GM21367 (cell line): ENCODE results near the gene HIRIP3.

Experiments
- ATAC-seq: cut with Tn5 transposase; IDR thresholded peaks from one replicate; pipeline ENCODE4 v1.9.1; 2021; ENCODE audit not compliant: unreplicated experiment

Gene HIRIP3

DNA sequence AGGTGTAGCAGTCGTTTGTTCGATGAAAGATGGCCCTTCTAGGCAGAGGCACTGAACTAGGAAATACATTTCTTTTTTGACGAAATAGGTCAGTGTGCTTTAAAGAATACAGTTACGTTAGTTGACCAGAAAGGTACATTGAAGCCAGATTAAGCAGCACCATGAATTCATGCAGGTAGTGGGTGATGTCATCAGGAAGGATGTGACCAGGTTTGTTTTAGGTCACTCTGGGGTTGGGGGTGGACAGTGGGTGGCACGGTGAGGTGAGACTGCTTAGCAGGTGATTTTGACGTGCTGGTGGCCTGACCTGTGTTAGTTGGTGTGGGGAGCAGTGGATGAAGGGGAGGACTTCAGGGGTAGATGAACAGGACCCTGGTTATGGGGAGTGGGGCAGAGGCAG lies 4.2 kb upstream of the HIRIP3 start:
- ATAC-seq: no peak

DNA sequence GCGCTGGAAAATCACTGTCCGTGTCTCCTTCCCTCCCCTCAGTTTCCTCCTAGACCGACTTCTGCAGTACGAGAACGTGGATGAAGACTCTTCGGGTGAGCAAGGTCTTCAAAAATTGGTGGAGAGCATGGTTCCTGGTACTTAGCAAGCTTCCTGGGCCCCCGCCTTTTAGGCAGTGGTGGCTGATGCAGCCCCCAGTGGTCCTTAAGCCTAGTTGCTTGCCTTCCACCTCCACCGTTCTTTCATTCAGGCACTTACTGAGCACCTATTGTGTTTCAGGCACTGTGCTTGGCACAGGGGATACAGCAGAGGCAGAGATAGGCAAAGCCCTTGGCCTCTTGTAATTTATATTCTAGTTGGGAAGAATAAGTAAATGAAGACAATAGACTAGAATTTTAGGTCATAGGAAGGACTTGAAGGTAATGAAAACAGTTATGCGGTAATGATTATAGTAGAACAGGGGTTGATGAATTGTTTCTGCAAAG lies 1.4 kb upstream of the HIRIP3 start:
- no peak for ATAC-seq

DNA sequence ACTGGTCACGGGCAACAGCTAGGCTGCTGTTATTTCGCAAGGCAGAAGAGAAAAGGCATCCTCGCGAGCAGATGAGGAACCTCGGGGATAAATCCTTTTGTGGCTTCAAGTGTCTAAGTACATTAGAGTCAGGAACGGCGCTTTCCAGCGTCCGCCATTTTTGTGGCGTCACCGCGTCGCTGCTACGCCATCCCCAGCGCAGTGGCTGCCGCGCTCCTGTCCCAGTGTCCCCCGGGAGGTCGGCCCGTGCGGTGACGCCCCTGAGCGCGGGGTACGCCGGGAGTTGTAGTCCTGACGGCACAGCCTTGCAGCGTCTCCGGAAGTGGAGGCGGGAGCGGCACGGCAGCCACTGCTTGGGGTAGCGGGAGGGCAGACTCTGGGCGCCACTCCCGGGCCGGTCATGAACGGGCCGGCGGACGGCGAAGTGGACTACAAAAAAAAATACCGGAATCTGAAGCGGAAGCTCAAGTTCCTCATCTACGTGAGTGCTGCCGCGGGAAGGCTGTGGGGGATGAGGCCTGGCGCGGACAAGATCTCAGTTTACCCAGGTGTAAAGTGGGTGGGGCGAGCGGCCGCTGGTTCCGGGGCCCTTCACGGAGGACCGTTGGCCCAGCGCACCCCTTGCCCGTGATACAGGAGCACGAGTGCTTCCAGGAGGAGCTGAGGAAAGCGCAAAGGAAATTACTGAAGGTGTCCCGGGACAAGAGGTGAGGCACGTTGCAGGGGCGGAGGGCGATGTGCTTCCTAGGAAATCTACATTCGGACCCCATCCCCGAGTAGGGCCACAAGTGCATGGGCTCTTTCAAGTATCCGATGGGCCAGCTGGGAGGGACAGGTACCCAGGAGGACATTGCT lies 721 bp upstream of the HIRIP3 start, which contains the start of gene INO80E:
Gene INO80E (plus strand): TSS at position 331 of the 855 bp plus-strand sequence. CDS start 70 bp downstream, at position 401.
- peak; percentile 71 for ATAC-seq

DNA sequence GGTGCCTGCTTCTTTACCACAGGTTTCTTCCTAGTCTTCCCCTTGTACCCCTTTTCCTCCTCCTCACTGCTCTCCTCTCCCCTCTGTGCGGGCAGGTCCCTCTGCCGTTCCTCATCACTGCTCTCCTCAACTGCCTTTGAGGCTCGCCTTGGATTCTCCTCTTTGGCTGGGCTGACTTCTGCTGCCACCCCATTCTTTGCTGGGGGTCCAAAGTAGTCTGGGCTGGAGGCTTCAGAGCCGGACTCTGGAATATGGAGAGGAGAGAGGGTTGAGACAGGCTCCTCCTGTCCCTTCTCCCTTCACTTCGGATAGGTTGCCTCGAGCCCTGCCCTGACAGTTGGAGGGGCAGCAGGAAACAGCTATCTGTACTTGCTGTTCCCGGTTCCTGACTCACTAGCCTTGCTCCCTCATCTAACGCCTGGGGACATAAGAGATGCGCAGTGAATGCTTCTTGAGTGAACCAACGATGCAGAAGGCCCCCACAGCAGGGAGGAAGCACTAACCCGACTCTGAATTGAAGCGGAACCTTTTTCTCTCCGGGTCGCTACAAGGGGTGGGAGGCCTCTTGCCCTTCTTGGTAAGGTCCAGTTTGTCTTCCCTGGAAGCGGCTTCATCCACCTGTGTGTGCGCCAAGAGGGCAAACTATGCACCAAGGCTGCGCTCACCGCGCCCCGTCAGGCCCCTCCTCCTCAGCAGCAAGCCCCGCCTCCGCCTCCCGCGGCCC lies 655 bp downstream of the HIRIP3 start:
- peak; percentile 20 for ATAC-seq

DNA sequence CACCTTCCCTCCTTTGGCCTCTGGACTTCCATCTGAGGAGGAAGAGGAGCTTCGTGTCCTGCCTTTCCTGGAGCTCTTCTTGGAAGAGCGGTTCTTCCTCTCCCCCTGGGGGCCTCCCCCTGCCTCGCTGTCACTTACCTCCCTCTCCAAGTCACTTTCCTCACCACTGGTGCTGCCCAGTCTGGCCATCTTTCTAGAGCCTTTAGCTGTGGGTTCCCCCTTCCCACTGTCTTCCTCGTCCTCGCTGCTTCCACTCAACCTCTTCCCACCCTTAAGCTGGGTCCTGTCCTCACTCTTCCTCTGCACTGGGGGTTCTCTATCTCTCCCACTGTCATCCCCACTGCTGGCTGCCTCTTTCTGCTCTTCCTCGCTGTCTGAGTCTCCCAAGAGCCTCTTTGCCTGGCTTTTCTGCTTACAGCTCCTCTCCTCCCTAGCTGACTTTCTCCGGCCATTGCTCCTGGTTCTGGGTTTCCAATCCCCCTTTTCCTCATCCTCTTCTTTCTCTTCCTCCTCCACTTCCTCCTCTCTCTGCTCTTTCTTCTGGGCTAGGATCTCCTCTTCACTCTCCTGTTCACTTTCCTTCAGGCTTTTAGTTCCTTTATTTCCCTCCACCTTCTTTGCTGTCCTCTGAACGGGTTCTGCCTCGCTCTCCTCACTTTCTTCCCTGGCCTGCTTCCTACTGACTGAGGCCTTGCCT lies 1.4 kb downstream of the HIRIP3 start:
- ATAC-seq: no peak

DNA sequence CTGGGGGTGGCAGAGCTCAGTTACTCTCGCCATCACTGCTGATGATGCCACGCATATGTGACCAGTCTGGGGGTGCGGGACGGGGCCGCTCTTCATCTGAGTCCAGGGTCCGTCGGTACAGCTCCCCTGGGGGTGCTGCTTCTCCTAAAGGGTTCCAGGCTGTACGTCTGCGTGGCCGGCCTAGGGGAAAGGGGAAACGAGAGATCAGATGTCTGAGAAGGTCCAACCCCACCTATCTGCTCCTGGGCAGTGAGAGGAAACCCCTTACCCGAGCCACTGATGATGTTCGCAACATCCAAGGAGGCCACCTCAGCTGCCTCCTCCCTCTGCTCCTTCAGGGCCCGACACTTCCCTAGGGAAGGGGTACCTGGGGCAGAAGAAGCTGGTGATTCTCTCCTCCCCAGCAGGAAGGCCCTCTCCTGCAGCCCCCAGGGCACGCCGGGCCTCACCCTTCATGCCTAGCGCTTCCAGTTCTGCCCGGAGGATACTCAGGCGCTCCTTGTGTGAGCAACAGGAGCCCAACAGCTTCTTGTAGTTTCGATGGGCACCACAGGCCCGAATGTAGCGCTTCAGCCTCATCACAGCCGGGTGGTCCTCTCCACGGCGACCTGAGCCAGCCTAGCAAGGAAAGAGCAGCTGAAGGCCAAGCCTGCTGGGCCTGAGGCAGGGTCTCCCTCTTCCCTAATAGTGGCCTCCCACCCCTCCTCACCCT lies 2.1 kb downstream of the HIRIP3 start:
- ATAC-seq: no peak

DNA sequence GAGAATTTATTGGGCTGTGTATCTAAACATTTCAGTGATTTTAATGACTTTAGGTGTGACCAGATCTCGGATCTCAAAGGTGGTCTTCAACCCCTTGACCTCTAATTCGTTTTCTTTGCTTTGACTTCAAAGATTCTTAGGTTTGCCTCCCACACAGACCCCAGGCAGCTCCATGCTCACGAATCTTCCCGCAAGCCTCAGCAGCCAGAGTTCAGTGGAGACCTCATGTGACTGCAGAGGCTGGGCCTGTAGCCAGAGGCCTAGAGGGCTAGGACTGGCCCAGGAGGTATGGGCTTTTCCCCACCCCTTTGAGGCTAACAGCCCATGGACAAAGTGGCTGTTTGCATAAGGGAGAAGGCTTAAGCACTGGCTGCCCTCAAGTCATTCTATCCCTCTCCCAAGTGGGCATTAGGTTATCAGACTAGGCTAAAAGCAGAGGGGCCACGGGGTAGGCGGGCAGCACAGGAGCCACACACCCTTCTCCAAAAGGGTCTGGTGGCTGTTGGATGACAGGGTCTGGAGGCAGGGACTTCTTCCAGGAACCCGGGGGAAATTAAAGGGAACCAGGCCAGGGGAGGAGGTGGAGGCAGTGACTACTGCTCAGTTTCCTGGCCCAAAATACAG lies 3.0 kb downstream of the HIRIP3 start:
- ATAC-seq: no peak

DNA sequence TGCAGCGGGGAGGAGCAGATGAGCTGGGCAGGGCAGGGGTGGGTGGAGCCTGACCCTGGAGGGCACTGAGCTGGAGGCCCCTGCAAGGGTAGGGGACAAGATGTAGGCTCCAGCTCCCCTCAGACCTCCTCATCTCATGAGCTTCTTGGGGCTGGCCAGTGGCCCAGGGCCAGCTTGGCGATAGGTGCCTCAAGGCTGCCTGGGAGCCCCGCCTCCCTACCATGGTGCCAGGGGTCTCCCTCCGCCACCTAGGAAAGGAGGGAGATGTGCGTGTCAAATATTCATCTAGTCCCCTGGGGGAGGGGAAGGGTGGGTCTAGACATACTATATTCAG lies 3.9 kb downstream of the HIRIP3 start:
- no peak for ATAC-seq

DNA sequence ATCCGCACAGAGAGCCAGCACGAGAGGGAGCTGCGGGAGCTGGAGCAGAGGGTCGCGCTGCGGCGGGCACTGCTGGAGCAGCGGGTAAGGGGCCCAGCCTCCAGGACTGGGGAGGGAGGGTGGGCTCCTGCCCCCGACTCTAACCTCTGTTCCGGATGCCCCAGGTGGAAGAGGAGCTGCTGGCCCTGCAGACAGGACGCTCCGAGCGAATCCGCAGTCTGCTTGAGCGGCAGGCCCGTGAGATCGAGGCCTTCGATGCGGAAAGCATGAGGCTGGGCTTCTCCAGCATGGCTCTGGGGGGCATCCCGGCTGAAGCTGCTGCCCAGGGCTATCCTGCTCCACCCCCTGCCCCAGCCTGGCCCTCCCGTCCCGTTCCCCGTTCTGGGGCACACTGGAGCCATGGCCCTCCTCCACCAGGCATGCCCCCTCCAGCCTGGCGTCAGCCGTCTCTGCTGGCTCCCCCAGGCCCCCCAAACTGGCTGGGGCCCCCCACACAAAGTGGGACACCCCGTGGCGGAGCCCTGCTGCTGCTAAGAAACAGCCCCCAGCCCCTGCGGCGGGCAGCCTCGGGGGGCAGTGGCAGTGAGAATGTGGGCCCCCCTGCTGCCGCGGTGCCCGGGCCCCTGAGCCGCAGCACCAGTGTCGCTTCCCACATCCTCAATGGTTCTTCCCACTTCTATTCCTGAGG lies 4.4 kb downstream of the HIRIP3 start:
- ATAC-seq: no peak

DNA sequence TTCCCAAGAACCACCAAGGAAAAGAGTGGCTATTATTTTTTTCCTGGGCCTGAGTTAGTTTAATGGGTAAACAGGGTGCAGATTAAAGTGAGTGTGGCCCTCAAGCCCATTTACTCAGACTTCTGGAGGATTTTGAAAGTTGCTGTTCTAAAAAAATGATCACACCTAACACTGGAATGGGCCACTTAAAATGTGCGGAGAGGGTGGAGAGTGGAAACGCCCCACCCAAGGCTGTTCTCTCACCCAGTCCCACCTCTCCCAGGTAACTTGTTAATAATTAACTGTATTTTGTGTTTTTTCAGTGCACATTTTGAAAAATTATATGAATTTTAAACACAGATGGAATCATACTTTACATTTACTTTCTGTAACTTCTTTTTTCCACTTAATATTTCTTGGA lies 5.4 kb downstream of the HIRIP3 start:
- ATAC-seq: no peak

DNA sequence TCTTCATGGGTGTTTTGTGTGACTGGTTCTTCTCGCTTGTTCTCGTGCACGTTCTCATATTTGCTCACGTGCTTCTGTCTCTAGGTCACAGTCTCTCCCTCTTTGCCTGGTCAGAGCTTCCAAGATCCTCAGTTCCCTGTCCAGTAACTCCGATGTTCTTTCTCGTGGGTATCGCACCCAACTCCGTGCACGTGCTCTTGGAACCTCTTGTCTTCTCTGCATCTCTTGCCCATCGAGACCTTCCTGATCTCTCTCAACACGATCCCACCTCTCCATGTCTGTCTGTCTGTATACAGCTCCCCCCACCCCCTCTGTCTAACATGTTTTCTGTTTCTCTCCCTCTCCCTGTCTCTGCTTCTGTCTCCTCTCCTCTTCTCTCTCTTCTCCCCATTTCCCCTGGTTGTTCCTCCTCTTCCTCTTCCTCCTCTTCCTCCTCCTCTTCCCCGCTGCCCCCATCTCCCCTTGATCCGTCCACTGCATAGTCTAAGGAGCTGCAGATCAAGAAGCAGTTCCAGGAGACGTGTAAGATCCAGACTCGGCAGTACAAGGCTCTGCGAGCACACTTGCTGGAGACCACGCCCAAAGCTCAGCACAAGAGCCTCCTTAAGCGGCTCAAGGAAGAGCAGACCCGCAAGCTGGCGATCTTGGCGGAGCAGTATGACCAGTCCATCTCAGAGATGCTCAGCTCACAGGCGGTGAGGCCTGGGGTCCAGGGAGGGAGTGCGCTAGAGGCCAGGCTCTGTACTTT lies 6.1 kb downstream of the HIRIP3 start:
- ATAC-seq: no peak

DNA sequence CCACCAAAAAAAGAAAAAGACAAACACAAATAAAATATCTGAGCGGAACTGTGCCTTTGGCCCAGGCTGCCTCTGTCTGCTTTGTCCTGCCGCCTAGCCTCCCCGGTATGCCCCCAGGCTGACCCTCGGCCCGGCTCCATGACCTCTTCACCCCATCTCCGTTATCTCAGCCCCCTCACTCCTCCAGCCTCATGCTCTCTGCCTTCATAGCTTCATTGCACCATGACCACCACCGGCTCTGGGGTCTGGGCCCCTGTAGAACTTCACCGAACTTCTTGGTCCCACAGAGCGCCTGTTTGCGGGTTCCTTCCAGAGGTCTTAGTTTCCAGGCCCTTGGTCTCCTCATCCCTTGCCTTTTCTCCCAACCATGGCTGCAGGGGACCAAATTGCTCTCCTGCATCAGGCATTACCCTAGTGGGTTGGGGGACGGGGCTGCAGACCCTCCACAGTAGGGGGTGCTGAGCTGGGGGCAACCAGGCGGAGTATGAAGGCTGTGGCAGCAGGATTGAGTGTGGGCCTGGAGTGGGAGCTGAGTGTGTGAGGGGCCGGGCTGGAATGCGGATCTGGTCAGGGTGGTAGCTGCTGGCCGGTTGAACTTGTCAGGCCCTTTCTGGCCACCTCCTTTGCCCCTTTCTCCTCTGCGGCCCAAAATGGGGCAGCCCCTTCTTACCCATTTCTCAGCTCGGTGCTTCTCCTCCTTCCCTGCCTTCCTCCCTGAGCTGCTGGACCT lies 6.9 kb downstream of the HIRIP3 start:
- no peak for ATAC-seq

DNA sequence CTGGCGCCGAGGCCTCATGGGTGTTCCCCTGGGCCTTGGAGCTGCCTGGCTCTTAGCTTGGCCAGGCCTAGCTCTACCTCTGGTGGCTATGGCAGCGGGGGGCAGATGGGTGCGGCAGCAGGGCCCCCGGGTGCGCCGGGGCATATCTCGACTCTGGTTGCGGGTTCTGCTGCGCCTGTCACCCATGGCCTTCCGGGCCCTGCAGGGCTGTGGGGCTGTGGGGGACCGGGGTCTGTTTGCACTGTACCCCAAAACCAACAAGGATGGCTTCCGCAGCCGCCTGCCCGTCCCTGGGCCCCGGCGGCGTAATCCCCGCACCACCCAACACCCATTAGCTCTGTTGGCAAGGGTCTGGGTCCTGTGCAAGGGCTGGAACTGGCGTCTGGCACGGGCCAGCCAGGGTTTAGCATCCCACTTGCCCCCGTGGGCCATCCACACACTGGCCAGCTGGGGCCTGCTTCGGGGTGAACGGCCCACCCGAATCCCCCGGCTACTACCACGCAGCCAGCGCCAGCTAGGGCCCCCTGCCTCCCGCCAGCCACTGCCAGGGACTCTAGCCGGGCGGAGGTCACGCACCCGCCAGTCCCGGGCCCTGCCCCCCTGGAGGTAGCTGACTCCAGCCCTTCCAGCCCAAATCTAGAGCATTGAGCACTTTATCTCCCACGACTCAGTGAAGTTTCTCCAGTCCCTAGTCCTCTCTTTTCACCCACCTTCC lies 7.9 kb downstream of the HIRIP3 start:
- no peak for ATAC-seq

DNA sequence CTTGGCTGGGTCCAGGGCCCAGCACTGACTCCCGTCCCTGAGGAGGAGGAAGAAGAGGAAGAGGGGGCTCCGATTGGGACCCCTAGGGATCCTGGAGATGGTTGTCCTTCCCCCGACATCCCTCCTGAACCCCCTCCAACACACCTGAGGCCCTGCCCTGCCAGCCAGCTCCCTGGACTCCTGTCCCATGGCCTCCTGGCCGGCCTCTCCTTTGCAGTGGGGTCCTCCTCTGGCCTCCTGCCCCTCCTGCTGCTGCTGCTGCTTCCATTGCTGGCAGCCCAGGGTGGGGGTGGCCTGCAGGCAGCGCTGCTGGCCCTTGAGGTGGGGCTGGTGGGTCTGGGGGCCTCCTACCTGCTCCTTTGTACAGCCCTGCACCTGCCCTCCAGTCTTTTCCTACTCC lies 8.5 kb downstream of the HIRIP3 start:
- ATAC-seq: no peak

DNA sequence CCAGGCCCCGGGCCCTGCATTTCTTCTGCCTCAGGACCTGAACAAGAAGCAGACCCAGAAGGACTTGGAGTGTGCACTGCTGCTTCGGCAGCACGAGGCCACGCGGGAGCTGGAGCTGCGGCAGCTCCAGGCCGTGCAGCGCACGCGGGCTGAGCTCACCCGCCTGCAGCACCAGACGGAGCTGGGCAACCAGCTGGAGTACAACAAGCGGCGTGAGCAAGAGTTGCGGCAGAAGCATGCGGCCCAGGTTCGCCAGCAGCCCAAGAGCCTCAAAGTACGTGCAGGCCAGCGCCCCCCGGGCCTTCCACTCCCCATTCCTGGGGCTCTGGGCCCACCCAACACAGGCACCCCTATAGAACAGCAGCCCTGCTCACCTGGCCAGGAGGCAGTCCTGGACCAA lies 9.2 kb downstream of the HIRIP3 start:
- no peak for ATAC-seq

DNA sequence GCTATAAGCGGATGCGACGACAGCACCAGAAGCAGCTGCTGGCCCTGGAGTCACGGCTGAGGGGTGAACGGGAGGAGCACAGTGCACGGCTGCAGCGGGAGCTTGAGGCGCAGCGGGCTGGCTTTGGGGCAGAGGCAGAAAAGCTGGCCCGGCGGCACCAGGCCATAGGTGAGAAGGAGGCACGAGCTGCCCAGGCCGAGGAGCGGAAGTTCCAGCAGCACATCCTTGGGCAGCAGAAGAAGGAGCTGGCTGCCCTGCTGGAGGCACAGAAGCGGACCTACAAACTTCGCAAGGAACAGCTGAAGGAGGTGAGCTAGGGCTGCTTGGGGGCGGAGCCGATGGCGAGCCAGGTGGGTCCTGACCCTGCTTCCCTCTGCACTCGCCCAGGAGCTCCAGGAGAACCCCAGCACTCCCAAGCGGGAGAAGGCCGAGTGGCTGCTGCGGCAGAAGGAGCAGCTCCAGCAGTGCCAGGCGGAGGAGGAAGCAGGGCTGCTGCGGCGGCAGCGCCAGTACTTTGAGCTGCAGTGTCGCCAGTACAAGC lies 10.1 kb downstream of the HIRIP3 start:
- ATAC-seq: no peak

DNA sequence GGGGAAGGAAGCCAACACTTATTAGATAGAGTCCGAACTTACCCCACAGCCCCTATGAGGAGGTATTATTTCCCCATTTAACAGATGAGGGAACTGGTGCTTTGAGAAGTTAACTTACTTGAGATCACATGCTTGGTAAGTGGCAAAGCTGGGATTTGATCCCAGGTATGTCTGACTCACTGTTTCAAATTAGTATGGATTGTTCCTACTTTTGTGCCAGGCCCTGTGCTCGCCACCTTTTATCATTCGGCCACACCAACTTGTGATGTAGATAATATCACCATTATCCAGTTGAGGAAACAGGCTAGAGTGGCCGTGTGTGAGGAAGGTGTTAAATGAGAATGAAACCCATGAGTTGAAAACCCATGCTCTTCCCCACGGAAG lies 10.7 kb downstream of the HIRIP3 start:
- no peak for ATAC-seq
